NCI-H748 (cell line): ENCODE measurements around the gene GPBP1L1.

Experiments used
- DNase-seq: peaks from one replicate; lab custom pipeline; 2025; ENCODE audit not compliant: unreplicated experiment; lab: John Stamatoyannopoulos, UW

GPBP1L1 gene

DNA sequence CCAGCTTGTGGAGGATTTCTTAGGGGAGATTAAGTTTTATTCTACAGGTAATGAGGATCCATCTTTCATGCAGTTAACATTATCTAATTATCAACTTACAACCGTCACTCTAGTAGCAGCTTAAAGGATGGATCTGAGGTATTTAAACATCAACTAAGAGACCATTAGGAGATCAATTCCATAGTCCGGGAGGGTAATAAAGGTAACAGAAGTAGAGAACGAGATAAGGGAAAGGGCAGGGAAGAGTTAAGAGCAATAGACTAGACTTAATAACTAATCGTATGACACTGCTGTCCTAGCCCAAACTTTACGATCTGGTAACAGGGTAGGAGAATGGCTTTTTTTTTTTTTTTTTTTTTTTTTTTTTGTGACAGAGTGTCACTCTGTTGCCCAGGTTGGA lies 43.0 kb downstream of the GPBP1L1 start:
- no peak for DNase-seq

DNA sequence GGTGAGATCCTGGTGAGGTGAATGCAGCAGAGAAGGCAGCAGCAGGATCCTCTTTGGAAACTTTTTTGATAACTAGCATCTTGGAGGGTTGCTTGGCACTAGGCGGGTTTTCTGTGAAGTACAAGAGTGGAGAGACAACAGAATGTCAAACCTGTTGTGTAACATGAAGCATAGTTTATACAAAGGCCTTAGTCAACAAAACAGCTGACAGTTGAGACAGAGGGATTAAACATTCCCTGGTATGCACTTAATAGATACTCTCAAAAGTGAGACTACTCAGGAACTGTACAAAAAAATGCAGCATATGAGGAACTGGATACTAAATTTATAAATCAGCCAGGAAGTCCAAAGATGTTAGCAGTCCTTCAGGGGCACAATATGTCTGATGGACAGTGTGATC lies 46.0 kb downstream of the GPBP1L1 start:
- DNase-seq, result no peak

DNA sequence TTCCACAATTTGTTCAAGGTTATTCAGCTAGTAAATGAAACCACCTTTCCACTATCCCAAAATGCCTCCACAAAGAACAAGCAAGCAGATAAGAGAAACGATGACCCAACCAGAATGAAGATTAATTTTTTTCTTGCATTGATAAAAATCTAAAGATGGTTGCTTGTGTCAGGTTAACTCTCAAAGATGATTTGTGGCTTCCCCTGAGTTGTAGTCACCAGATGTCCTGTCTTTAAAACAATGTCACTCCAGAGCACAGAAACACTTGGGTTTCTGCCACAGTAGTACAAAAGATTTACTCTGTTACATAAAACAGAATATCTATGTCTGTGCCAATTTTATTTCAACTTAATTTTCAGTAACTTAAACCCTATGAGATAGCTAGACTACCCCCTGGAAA lies 51.1 kb downstream of the GPBP1L1 start:
- no peak for DNase-seq

DNA sequence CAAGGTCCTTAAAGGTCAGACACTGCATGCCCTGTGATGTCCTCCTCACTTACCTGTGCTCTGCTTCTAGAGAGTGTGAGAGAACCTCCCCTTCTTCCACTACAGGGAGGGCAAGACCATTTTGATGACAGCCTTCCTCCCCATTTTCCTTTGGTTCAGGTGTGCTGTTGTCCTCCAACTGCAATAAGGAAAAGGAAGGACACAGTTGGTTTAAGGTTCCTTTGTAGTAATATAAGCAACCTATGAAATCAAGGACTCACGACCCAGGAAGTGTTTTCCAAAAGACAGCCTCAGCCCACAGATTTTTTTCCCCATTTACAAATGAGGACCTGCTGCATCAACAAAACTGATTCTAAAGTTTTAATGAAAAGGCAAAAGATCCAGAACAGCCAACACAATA lies 55.9 kb downstream of the GPBP1L1 start:
- no peak for DNase-seq

DNA sequence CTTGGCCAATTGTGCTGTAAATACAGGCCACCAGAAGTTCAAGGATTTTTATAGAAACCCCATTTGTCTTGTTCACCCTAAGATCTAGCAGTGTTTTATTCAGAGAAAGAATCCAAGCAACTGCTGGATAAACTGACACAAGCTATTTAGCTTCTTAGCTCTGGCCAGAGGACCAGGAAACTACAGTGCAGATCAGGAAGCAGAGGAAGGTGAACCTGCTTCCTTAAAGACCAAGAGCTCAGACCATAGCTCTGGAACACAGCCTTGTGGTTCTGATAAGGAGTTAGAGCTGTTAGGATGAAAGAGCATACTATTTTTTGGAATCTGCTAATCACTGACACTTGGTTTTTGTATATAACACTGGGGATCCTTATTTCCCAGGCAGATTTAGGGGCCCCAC lies 57.3 kb downstream of the GPBP1L1 start:
- DNase-seq, result no peak

DNA sequence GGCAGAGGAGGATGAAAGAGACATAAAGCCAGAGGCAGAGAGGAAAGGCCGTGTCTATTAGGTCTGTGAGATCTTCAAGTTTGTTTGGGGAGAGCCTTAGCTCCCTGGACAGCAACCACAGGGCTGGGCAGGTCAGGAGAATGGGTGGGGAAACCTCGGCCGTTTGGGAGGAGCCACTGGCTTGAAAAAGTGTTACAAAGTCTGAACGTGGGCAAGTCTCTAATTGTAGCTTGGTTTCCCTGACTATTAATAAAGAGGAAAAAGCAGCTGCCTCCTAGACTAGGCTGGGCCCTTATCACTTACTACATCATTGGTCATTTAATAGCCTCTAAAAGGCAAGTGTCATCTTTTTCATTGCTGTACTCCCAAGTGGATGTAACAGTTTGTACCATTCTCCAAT lies 62.4 kb downstream of the GPBP1L1 start, which contains the start of gene CCDC17:
CCDC17 (minus strand) TSS at position 83 of the 400 bp plus-strand sequence. CDS start 145 bp downstream, outside the sequence.
- no peak for DNase-seq

DNA sequence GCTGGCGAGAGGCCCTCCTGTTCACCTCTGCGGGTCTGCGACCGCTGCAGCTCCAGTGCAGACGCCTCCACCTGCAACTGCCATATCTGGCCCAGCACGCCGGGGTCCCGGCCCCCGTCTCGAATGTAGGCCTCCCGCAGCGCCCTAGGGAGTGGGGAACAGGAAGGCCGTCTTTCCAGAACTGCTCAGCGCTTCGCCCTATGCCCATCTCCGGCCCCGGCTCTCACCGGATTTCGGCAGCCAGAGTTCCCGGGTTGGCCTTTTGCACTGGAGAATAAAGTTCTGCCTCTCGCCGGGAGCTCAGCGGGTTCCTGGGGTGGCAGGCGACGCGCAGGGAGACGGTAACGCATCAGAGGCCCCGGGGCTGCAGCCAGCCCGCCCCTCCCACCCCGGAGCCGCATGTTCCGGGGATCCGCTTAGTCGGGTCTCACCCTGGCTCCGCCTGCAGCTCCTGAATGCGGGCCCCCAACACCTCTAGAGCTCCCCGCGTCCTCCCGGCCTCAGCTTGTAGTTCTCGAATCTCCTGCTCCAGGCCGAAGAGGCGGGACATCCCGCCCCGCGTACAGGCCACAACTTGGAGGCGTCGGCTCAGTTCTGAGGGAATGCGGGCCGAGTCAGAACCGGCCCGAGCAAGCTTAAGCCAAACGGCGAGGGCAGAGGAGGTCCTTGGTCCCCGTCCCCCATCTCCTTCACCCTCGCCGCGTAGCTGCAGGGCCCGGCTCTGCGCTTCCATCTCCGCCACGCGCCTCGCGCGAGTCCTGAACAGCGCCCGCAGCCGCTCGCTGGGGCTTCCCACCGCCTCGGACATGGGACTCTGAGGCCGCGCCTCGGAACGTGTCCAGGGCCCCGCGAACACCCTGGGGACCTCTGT lies 63.6 kb downstream of the GPBP1L1 start:
- no peak for DNase-seq

DNA sequence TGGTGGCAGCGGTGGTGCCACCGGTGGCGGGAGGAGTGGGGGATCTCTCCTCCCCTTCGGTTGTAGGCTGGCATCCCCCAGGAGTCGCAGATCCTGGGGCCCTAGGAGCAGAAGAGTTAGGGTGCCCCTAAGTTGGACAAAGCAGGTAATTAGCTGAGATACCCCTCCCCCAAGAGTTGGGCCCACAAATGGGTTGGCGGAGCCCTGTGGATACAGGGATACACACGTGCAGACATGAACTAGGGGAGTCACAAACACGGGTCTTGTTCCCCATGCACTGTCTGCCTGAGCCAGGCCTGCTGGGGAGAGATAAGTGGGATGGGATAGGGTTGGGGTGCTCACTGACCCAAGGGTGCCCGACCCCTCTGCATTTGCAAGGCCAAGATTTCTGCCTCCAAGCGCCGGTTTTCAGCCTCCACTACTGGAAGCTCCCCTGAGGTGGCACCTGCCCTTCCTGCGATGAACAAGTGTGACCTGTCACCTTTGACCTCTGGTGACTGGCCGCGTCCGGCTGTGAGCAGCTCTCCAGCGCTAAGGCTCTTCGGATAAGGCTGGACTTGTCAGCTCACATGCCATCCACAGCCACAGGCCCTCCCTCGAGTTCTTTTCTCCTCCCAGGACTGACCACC lies 64.3 kb downstream of the GPBP1L1 start:
- no peak for DNase-seq

DNA sequence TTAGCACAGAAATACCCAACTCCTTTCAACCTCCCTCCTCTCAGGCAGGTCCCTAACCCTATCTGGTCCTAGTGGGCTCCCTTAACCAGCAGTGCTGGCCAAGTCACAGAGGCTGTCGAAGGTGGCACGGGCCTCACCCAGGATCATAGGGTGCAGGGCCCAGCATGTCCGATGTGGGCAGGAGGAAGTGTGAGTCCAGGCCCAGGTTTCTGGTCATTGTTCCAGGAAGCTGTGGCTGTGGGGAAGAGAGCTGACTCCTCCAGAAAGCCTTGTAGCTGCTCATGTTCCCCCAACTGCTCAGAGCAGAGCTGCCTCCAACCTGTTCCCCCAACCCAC lies 64.9 kb downstream of the GPBP1L1 start:
- DNase-seq, result no peak

DNA sequence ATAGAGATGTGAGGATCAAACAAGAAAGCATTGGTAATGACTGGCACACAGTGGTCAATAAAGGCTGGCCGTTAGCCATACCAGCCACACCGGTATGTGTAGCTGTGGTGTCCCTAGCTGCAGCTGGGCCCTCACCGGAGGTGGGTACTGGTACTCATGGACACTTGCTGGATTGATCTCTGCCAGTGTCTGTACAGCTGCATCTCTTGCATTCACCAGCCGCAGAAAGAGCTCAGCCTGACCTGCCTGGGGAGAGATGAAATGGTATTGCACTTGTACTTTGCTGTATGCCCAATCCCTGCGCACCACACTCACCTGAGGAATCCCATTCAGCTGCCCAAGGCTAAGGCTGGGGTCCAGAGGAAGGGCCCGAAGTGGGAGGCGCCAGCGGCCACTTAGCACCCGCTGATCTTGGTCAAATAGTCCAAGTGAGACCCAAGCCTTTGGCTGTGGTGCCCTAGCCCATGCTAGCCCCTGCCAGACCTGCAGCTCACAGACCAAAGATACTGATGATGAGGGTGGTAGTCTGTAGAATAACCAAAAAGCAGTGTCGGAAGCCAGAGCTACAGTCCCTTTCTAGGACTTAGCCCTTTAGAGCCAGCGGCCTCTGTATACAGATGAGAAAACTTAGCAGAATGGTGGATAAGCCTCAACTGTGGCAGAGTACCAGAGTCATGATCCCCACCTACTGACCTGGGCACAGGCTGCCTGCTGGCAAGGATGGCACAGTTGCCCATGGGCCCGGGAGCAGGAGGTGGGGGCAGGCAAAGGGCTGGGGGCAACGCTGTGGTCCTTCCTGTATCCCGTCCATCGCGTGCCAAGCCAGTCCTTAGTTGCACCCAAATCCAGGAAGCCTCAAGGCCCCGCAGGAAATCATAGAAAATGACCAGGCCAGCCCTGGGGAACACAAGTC lies 65.5 kb downstream of the GPBP1L1 start:
- no peak for DNase-seq

DNA sequence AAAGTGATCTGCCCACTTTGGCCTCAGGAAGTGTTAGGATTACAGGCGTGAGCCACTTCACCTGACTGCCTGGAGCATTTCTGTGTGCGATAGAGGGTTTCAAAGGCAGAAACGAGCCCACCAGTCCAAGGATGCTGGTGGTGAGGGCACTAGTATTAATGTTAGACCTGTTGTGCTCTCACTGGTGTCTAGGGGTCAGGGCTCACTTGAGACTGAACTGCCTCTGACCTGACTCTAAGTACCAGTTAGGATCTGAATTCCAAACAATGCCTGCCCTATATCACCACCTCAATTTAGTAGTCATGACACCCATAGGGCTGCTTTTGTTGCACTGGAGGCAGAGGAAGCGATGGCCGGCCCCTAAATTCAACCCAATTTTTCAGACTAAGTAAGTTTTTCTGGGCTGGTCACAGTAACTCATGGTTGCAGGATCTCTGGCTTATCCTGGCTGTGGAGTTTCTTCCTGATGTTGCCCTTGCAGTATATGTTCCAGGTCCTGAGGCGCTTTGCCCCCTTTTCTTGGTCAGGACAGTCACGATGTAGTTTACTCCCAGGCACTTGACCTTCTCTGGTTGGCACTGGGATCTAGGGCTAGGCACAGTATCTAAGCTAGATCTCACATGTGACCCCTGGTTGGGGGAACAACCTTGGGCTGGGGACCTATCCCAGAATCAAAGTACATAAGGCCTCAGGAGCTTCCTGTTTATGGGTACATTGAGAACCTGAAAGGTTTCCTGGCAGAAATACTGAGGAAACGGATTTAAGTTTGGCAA lies 67.0 kb downstream of the GPBP1L1 start:
- DNase-seq, result peak; percentile 9

DNA sequence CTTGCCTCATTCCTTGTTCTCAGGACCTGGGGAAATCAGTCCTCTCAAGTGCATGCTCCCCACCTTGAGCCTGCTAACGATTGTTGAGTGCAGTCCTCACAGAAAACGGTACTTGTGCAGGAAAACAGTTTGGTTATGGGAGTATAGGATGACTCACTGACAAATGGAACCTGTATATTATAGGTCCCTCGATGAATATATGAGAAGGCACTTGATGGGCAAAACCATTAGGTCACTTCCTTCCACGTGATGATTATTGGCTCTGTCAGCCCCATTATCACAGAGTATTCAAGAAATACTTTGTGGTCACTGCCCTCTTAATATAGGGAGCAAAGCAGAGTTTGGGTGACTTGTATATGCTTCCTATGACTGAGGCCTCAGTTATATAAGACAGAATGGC lies 68.7 kb downstream of the GPBP1L1 start:
- DNase-seq, result no peak

DNA sequence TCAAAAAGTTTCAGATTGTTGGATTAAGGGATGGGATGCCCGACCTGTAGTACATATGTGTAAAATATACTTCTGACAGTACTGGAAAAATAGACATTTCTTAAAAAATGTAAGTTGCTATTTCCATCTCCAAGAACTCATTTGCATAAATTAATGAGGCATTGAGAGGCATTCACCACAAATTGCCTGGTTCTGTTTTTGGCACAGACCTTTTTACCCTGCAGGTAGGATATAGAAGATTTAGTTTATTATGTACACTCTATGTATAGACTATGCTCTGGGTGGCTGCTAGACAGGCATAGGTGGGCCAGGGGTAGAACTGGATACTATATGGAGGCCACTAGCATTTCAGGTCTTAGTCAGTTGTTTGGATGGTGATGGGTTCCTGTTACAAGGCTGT lies 70.4 kb downstream of the GPBP1L1 start:
- DNase-seq, result no peak

DNA sequence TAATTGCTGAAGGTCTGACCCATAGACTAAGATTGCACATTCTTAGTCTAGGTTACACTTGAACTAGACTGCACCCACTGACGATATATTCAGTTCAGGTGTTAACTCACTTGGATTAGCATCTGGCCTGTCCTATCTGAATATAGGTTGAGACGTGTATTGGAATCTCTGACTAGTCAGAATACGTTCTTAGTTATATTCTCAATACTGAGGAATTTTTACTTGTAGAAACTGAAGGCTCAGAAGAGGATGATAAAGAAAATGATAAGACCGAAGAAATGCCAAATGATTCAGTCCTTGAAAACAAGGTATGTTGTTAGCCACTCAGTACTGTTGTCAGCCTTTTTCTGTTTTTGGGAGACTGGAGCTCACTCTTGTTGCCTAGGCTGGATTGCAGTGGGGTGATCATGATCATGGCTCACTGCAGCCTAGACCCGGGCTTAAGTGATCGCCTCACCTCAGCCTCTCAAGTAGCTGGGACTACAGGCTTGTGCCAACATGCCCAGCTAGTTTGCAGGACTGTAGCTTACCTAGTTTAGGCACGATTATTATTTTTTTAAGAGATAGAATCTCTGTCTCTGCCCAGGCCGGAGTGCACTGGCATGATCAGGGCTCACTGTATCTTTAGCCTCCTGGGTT lies 73.3 kb downstream of the GPBP1L1 start:
- no peak for DNase-seq

DNA sequence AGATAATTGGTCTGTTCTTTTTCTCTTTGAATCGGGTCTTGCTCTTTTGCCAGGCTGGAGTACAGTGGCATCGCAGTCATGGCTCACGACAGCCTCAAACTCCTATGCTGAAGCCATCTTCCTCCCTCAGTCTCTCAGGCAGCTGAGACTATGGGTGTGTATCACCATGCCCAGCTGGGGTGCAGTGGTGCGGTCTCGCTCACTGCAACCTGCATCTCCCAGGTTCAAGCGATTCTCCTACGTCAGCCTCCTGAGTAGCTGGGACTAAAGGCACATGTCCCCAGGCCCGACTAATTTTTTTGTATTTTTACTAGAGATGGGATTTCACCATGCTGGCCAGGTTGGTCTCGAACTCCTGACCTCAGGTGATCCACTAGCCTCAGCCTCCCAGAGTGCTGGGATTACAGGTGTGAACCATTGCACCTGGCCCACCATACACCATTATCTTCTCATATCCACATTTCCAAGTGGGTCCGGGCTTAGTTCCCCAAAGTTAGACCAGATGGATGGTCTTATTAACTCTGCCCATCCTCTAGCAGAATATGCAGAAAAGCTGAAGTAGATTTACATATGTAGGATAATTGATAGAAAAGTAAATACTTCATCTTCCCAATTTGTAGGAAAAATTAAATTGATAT lies 75.6 kb downstream of the GPBP1L1 start:
- no peak for DNase-seq

DNA sequence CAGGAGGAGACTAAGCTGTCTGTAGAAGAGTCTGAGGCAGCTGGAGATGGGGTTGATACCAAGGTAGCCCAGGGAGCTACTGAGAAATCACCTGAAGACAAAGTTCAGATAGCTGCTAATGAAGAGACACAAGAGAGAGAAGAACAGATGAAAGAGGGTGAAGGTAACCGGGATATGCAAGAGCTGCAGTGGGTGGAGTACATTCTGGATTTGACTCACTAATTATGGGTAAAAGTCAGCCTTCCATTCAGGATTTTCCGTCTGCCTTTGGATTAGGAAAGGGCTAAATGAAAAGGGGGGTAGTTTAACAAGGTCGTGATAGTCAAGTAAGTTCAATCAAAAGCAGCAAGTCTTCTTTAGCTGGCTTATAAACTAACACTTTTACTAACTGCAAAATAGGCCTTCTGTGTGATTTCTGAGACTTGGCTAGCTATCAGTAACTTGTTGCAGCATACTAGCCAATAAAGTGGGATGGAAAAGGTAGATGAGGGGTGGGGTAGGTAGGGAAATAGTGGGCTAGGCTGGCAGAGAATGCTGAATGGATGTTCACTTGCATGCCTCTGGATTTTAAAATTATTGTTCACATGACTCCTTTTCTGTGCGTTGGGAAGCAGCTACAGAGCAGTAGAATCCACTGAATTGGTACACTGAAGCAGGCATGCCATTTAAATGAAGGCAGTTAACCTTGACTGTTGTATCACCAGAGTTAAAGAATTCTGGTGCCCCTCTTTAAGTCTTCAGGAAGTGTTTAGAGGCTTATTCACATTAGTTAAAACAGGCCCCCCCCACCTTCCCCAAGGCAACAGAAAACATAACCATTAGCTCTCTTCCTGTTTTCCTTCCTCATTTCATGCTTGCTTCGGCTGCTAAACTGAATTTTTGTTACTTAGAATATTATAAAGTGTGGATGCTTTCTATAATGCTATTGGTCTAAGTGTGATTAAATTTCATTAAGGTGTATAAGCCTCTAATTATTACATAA lies 77.9 kb downstream of the GPBP1L1 start:
- no peak for DNase-seq

DNA sequence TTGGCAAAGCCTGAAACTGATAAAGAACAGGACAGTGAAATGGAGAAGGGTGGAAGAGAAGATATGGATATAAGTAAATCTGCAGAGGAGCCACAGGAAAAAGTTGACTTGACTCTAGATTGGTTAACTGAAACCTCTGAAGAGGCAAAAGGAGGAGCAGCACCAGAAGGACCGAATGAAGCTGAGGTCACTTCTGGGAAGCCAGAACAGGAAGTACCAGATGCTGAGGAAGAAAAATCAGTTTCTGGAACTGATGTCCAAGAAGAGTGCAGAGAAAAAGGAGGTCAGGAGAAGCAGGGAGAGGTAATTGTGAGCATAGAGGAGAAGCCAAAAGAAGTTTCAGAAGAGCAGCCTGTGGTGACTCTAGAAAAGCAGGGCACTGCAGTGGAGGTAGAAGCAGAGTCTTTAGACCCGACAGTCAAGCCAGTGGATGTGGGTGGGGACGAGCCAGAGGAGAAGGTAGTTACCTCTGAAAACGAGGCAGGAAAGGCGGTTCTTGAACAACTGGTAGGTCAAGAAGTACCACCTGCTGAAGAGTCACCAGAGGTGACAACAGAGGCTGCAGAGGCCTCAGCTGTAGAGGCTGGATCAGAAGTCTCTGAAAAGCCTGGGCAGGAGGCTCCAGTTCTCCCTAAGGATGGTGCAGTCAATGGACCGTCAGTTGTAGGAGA lies 78.8 kb downstream of the GPBP1L1 start:
- DNase-seq, result no peak

DNA sequence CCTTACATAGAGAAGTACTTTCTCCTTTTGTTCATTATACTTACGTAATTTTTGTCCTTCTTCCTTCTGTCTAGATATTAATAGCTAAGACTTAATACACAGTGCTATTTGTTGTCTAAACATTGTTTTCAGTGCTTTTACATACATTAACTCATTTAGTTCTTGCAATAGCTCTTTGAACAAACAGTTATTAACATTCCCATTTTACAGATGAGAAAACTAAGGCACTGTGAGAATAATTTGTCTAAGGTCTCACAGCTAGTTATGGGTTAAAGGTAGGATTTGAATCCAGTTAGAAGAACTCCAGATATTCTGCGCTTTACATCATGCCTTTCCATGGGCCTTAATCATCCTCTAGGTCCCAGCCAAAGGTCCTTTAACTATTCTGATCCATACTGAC lies 82.1 kb downstream of the GPBP1L1 start:
- DNase-seq, result no peak
